SU-DHL-6 (cell line): ENCODE results near the gene CCNQ.

Source experiments
- H2AFZ ChIP-seq: fragments of 200-600 bp; sonication (generic); 2 replicates; pipeline ENCODE4 v1.6.1; 2014; ENCODE audit warnings: low read depth, mild to moderate bottlenecking, moderate library complexity, mixed read lengths, antibody characterized with exemption, low read length; ENCODE audit not compliant: severe bottlenecking
- H3F3A ChIP-seq: fragments of 200-600 bp; shearing (Covaris generic); 2 replicates; pipeline ENCODE4 v1.6.0; 2016; ENCODE audit warnings: antibody characterized with exemption, mild to moderate bottlenecking; ENCODE audit not compliant: insufficient read depth
- H3K27ac ChIP-seq: fragments of 200-600 bp; sonication (generic); 2 replicates; pipeline ENCODE4 v1.5.1; 2016; ENCODE audit warnings: low read depth, mild to moderate bottlenecking, low read length, moderate library complexity, mixed read lengths
- H3K27me3 ChIP-seq: fragments of 200-600 bp; sonication (generic), shearing (Covaris generic); 2 replicates; pipeline ENCODE4 v1.6.0; 2014; ENCODE audit warnings: mild to moderate bottlenecking, low read length
- H3K36me3 ChIP-seq: fragments of 200-600 bp; sonication (generic); 2 replicates; pipeline ENCODE4 v1.6.1; 2014; ENCODE audit warnings: mild to moderate bottlenecking, low read length, mixed read lengths
- H3K4me2 ChIP-seq: fragments of 300-600, 200-600 bp; shearing (Covaris generic), sonication (generic); 2 replicates; pipeline ENCODE4 v1.6.0; 2014; ENCODE audit warnings: low read length, low read depth, mild to moderate bottlenecking; ENCODE audit not compliant: poor library complexity, severe bottlenecking
- H3K4me3 ChIP-seq: fragments of 200-600 bp; sonication (generic); 2 replicates; pipeline ENCODE4 v1.5.1; 2014; ENCODE audit warnings: antibody characterized with exemption, low read length, mild to moderate bottlenecking, mixed read lengths; ENCODE audit not compliant: insufficient read depth, poor library complexity, severe bottlenecking
- H3K79me2 ChIP-seq: fragments of 200-600 bp; sonication (generic); 2 replicates; pipeline ENCODE4 v1.6.1; 2014; ENCODE audit warnings: mild to moderate bottlenecking, low read length, moderate library complexity; ENCODE audit not compliant: insufficient read depth
- H3K9ac ChIP-seq: fragments of 200-600 bp; sonication (generic); 2 replicates; pipeline ENCODE4 v1.7.0; 2014; ENCODE audit warnings: mild to moderate bottlenecking, low read length
- H3K9me2 ChIP-seq: fragments of 200-600 bp; sonication (generic); replicated peaks from 2 replicates; pipeline ENCODE4 v1.6.1; 2014; ENCODE audit warnings: low read length; ENCODE audit not compliant: insufficient read depth
- H3K9me3 ChIP-seq: fragments of 200-600 bp; sonication (generic); 2 replicates; pipeline ENCODE4 v1.6.1; 2014; ENCODE audit warnings: low read length, mixed read lengths; ENCODE audit not compliant: insufficient read depth
- H4K20me1 ChIP-seq: fragments of 200-600 bp; sonication (generic); 2 replicates; pipeline ENCODE4 v1.6.1; 2014; ENCODE audit warnings: low read depth, mild to moderate bottlenecking, antibody characterized with exemption, low read length, moderate library complexity, mixed read lengths
- CTCF ChIP-seq: fragments of 200-600 bp; sonication (generic); IDR thresholded peaks from one replicate; pipeline ENCODE4 v1.5.1; 2017; ENCODE audit warnings: antibody characterized with exemption, mild to moderate bottlenecking, low read length, moderate library complexity; ENCODE audit not compliant: insufficient read depth, poor library complexity, severe bottlenecking
- EZH2phosphoT487 ChIP-seq: fragments of 200-600 bp; sonication (generic), shearing (Covaris generic); conservative IDR thresholded peaks from 2 replicates; pipeline ENCODE4 v1.6.1; 2018; ENCODE audit warnings: mild to moderate bottlenecking, antibody characterized with exemption, low read length, moderate library complexity, mixed read lengths

CCNQ gene

GRCh38 chrX:153551135-153551534 lies 47.8 kb downstream of the CCNQ start:
- no peak for TF ChIP-seq EZH2phosphoT487
- no peak for TF ChIP-seq CTCF
- Histone ChIP-seq H3K36me3 (no peaks in the 10 kb centered on the region), H3K27ac (no peak overlapping the region), H3K79me2 (no peaks in the 10 kb centered on the region), H3F3A (no peaks in the 10 kb centered on the region), H2AFZ (no peak overlapping the region), H3K9me2 (no peaks in the 10 kb centered on the region), H3K9ac (no peak overlapping the region), H4K20me1 (no peaks in the 10 kb centered on the region), H3K4me3 (no peak overlapping the region), H3K9me3 (no peaks in the 10 kb centered on the region), H3K27me3 (no peaks in the 10 kb centered on the region), H3K4me2 (no peak overlapping the region)

- Histone ChIP-seq H3K36me3 (no peaks in the 10 kb centered on the region), H3K27ac (no peak overlapping the region), H3K4me2 (no peak overlapping the region), H3K79me2 (no peaks in the 10 kb centered on the region), H3F3A (no peaks in the 10 kb centered on the region), H3K9me3 (no peaks in the 10 kb centered on the region), H2AFZ (no peak overlapping the region), H3K9me2 (no peaks in the 10 kb centered on the region), H3K27me3 (no peaks in the 10 kb centered on the region), H3K4me3 (no peak overlapping the region), H4K20me1 (no peaks in the 10 kb centered on the region), H3K9ac (no peak overlapping the region)
- TF ChIP-seq EZH2phosphoT487 = no peak
- TF ChIP-seq CTCF = no peak
Measured at GRCh38 chrX:153549807-153550206, 49.1 kb downstream of the CCNQ start.

GRCh38 chrX:153549231-153549630 lies 49.7 kb downstream of the CCNQ start:
- no peaks in the 10 kb centered on the region for H3F3A ChIP-seq
- H3K9me3 ChIP-seq = no peaks in the 10 kb centered on the region
- TF ChIP-seq CTCF = no peak
- H3K79me2 ChIP-seq = no peaks in the 10 kb centered on the region
- H3K27me3 ChIP-seq = no peaks in the 10 kb centered on the region
- H4K20me1 ChIP-seq = no peaks in the 10 kb centered on the region
- H3K4me3 ChIP-seq = no peak overlapping the region
- no peaks in the 10 kb centered on the region for H3K9me2 ChIP-seq
- no peak overlapping the region for H3K27ac ChIP-seq
- H3K9ac ChIP-seq = no peak overlapping the region
- H2AFZ ChIP-seq = no peak overlapping the region
- H3K4me2 ChIP-seq = no peak overlapping the region
- no peaks in the 10 kb centered on the region for H3K36me3 ChIP-seq

- Histone ChIP-seq H3K4me2 (no peak overlapping the region), H3K9ac (no peak overlapping the region), H2AFZ (no peak overlapping the region), H3K27ac (no peak overlapping the region), H3K9me2 (no peaks in the 10 kb centered on the region), H3K27me3 (no peaks in the 10 kb centered on the region), H3K36me3 (no peaks in the 10 kb centered on the region), H3K9me3 (no peaks in the 10 kb centered on the region), H3K4me3 (no peak overlapping the region), H3F3A (no peaks in the 10 kb centered on the region), H3K79me2 (no peaks in the 10 kb centered on the region), H4K20me1 (no peaks in the 10 kb centered on the region)
- TF ChIP-seq CTCF (no peak), EZH2phosphoT487 (no peak)
Measured at GRCh38 chrX:153547195-153547594, 51.7 kb downstream of the CCNQ start.
